ENCODE measurements around the gene AGAP2. TPM values are rescaled to one million over a fixed set of nuclear protein-coding genes. Genes with fewer than 3 reads are reported as not detected.
A peak's percentile ranks its signal among the peaks of the same experiment; 100 is the strongest.

The AGAP2 gene
- total RNA-seq, 1 donor, result 0.72 TPM

DNA sequence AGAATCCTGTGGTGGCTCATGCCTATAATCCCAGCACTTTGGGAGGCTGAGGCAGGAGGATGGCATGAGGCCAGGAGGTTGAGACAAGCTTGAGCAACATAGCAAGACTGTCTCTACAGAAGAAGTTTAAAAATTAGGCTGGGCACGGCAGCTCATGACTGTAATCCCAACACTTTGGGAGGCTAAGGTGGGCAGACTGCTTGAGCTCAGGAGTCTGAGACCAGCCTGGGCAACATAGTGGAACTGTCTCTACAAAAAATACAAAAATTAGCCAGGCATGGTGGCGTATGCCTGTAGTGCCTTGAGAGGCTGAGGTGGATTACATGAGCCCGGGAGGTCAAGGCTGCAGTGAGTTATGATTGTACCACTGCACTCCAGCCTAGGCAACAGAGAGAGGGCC, 29.3 kb upstream of the AGAP2 start:
- peaks cover 2% of the 10 kb centered on the region for H4K20me1 ChIP-seq (ENCODE audit: insufficient read depth, low read length)
- TF ChIP-seq, protein P1, sequence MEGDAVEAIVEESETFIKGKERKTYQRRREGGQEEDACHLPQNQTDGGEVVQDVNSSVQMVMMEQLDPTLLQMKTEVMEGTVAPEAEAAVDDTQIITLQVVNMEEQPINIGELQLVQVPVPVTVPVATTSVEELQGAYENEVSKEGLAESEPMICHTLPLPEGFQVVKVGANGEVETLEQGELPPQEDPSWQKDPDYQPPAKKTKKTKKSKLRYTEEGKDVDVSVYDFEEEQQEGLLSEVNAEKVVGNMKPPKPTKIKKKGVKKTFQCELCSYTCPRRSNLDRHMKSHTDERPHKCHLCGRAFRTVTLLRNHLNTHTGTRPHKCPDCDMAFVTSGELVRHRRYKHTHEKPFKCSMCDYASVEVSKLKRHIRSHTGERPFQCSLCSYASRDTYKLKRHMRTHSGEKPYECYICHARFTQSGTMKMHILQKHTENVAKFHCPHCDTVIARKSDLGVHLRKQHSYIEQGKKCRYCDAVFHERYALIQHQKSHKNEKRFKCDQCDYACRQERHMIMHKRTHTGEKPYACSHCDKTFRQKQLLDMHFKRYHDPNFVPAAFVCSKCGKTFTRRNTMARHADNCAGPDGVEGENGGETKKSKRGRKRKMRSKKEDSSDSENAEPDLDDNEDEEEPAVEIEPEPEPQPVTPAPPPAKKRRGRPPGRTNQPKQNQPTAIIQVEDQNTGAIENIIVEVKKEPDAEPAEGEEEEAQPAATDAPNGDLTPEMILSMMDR (IDR thresholded peaks at IDR 0.05; ENCODE audit: extremely low read depth, low read depth, low read length), result no peak
- peaks cover 11% of the 10 kb centered on the region for H3K79me2 ChIP-seq (ENCODE audit: insufficient read depth, low read length)
- peaks cover 26% of the 10 kb centered on the region for H3K36me3 ChIP-seq (ENCODE audit: insufficient read depth, low read length)
- no peak for DNase-seq (ENCODE audit: insufficient read length, low spot score, missing footprints)
- no peak overlapping the region for H3K4me2 ChIP-seq (ENCODE audit: insufficient read depth, low read length)
- H3K4me1 ChIP-seq (ENCODE audit: insufficient read depth, low read length), result peaks cover 30% of the 10 kb centered on the region
- no peaks in the 10 kb centered on the region for H3K9me3 ChIP-seq (ENCODE audit: low read depth, low read length)
- peaks cover 46% of the 10 kb centered on the region for H3K27me3 ChIP-seq (ENCODE audit: insufficient read depth, low read length)
- no peak overlapping the region for H2AFZ ChIP-seq (ENCODE audit: low read length)
- no peak overlapping the region for H3K4me3 ChIP-seq (ENCODE audit: insufficient read depth, low read length)
- H3K27ac ChIP-seq (ENCODE audit: low read depth, low read length), result no peak overlapping the region

DNA sequence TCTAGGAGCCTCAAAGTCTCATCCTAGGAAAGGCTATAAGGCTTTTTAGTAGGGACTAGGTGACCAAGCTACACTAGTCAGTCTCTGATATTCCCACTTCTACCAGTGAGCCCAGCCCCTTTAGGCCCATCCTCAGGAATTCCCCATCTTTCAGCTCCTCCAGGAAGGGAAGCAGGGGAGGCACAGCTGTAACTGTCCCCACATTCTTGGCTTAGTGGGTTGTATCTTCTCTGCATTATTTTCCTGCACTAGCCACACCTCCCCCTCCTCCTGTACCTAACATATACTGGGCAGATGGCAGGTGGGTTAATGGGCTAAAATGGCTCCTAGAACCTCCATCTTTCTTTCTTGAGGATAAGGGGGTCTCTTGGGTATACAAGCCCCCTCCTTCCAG, 28.8 kb upstream of the AGAP2 start:
- peaks cover 30% of the 10 kb centered on the region for H3K4me1 ChIP-seq (ENCODE audit: insufficient read depth, low read length)
- H3K4me2 ChIP-seq (ENCODE audit: insufficient read depth, low read length), result peak overlapping the region; percentile 68
- TF ChIP-seq, protein P1 (IDR thresholded peaks at IDR 0.05; ENCODE audit: extremely low read depth, low read depth, low read length), result no peak
- no peaks in the 10 kb centered on the region for H3K9me3 ChIP-seq (ENCODE audit: low read depth, low read length)
- DNase-seq (ENCODE audit: insufficient read length, low spot score, missing footprints), result no peak
- no peak overlapping the region for H3K27ac ChIP-seq (ENCODE audit: low read depth, low read length)
- H3K36me3 ChIP-seq (ENCODE audit: insufficient read depth, low read length), result peaks cover 26% of the 10 kb centered on the region
- H4K20me1 ChIP-seq (ENCODE audit: insufficient read depth, low read length), result peaks cover 2% of the 10 kb centered on the region
- no peak overlapping the region for H3K4me3 ChIP-seq (ENCODE audit: insufficient read depth, low read length)
- H2AFZ ChIP-seq (ENCODE audit: low read length), result no peak overlapping the region
- H3K27me3 ChIP-seq (ENCODE audit: insufficient read depth, low read length), result peaks cover 46% of the 10 kb centered on the region
- peaks cover 6% of the 10 kb centered on the region for H3K79me2 ChIP-seq (ENCODE audit: insufficient read depth, low read length)

DNA sequence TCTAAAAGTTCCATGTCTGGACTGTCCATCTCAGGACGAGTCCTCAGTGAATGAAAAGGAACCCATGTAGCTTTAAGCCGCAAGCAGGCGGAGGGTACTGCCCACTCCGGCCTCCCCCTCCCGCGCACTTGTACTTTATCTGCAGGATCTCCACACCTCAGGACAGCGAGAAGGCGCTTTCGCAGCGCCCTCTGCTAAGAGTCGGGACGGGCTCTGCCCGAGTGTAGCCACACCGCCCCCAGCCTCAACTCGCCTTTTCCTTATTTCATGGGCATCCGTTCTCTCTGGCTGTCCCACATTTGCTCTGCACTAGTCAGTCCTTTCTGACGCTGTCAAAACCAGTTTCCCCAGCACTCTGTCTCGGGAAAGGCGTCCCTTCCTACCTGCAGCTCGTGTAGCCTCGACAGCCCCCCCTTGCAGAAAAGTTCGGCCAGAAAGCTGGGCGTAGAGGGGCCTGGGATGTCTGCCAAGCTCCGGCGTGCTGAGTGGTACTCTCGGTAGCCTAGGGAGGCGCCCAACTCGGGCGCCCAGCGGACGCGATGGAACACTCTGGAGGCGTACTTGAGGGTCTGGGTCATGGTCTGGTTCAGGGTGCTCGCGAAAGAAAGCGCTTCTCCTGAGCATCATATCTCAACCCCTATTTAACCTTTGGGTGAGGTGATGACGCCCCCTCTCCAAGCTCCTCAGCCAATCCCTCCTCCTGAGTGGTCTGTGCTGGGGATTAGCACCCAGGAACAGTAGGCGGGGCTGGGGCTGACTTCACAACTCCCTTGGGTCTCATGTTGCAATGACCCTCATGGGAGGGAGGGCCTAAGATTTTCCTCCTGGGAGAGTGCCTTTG, 28.1 kb upstream of the AGAP2 start, which contains the start of gene CYP27B1:
CYP27B1 (minus strand) TSS at position 615 of the 841 bp plus-strand sequence; CDS start at position 578, 37 bp downstream.
- H3K4me3 ChIP-seq (ENCODE audit: insufficient read depth, low read length), result peak within 1 kb of the TSS; percentile 51
- peaks cover 2% of the 10 kb centered on the region for H4K20me1 ChIP-seq (ENCODE audit: insufficient read depth, low read length)
- peaks cover 46% of the 10 kb centered on the region for H3K27me3 ChIP-seq (ENCODE audit: insufficient read depth, low read length)
- H2AFZ ChIP-seq (ENCODE audit: low read length), result no peak within 1 kb of the TSS
- no peaks in the 10 kb centered on the region for H3K9me3 ChIP-seq (ENCODE audit: low read depth, low read length)
- no peak within 1 kb of the TSS for H3K27ac ChIP-seq (ENCODE audit: low read depth, low read length)
- TF ChIP-seq, protein P1 (IDR thresholded peaks at IDR 0.05; ENCODE audit: extremely low read depth, low read depth, low read length), result no peak
- peaks cover 26% of the 10 kb centered on the region for H3K36me3 ChIP-seq (ENCODE audit: insufficient read depth, low read length)
- peak; percentile 77 for DNase-seq (ENCODE audit: insufficient read length, low spot score, missing footprints)
- peaks cover 6% of the 10 kb centered on the region for H3K79me2 ChIP-seq (ENCODE audit: insufficient read depth, low read length)
- peak within 1 kb of the TSS; percentile 68 for H3K4me2 ChIP-seq (ENCODE audit: insufficient read depth, low read length)
- H3K4me1 ChIP-seq (ENCODE audit: insufficient read depth, low read length), result peaks cover 27% of the 10 kb centered on the region

DNA sequence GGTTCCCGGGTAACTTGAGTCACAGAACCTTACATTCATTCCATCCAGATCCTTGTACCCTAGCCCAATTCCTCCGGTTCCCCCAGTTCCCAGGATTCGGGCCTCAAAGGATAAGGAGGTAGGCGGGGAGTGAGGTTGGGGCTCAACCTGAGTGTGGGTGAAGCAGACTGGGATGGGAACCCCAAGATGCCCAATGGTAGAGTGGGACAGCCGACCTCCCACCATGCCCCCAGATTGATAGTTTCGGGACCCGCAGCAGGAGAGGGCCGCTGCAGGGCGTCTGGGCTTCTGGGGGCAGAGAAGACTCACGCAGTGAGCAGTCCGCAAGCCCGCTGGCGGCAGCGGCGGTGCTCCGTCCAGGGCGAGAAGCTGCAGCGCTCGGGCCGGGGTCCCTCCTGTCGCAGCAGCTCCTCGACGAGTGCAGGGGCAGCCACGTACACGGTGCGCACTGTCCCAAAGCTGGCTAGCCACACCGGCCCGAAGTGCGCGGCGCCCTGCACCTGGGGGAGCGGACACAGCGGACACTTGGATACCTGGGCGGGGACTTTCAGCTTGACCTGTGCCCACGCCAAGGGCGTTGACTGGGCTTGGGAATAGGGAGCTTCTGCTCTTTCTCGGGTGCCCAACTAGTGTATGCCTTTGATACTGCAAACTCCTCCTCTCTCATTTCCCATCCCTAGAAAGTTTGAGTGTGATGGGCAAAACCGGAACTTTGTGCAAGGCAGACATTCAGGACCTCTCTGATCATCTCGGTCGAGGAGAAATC, 27.3 kb upstream of the AGAP2 start:
- peaks cover 22% of the 10 kb centered on the region for H3K4me1 ChIP-seq (ENCODE audit: insufficient read depth, low read length)
- peaks cover 25% of the 10 kb centered on the region for H3K36me3 ChIP-seq (ENCODE audit: insufficient read depth, low read length)
- H2AFZ ChIP-seq (ENCODE audit: low read length), result no peak overlapping the region
- no peak overlapping the region for H3K27ac ChIP-seq (ENCODE audit: low read depth, low read length)
- H3K4me2 ChIP-seq (ENCODE audit: insufficient read depth, low read length), result peak overlapping the region; percentile 68
- H3K79me2 ChIP-seq (ENCODE audit: insufficient read depth, low read length), result peaks cover 5% of the 10 kb centered on the region
- peak overlapping the region; percentile 56 for H3K4me3 ChIP-seq (ENCODE audit: insufficient read depth, low read length)
- H3K27me3 ChIP-seq (ENCODE audit: insufficient read depth, low read length), result peaks cover 46% of the 10 kb centered on the region
- TF ChIP-seq, protein P1 (IDR thresholded peaks at IDR 0.05; ENCODE audit: extremely low read depth, low read depth, low read length), result no peak
- peaks cover 2% of the 10 kb centered on the region for H4K20me1 ChIP-seq (ENCODE audit: insufficient read depth, low read length)
- peak; percentile 73 for DNase-seq (ENCODE audit: insufficient read length, low spot score, missing footprints)
- no peaks in the 10 kb centered on the region for H3K9me3 ChIP-seq (ENCODE audit: low read depth, low read length)
